Measurements from ENCODE around the gene MCM9.

The MCM9 gene

GRCh38 chr6:118903138-118903537, 31.8 kb downstream of the MCM9 start:
- H3K4me3 ChIP-seq (ENCODE audit: low read length in 2 of 2) = no peak overlapping the region
- H3K27me3 ChIP-seq (ENCODE audit: control insufficient read depth in 3 of 3, insufficient read depth in 3 of 3, low read depth in 1 of 3, low read length in 3 of 3) = no peaks in the 10 kb centered on the region
- H3K14ac ChIP-seq (ENCODE audit: low read length) = no peak overlapping the region
- WGBS, 2 donors (ENCODE audit: extremely low coverage in 2 of 2, insufficient read length in 2 of 2, insufficient replicate concordance in 1 of 2) = no CpG with 5 or more reads among the region's 2 CpGs
- no peak overlapping the region for H3K9ac ChIP-seq (ENCODE audit: low read depth, low read length, poor library complexity)
- H3K36me3 ChIP-seq (replicated peaks in 1 of 2; ENCODE audit: control insufficient read depth in 2 of 2, insufficient read depth in 2 of 2, low read length in 2 of 2) = peaks cover 14 to 98% of the 10 kb centered on the region in 2 donors
- no peak overlapping the region for H4K8ac ChIP-seq (ENCODE audit: low read depth, low read length)
- no peak for DNase-seq (ENCODE audit: low spot score)
- no peak overlapping the region for H3K23ac ChIP-seq (ENCODE audit: low read depth, low read length, poor library complexity)
- peaks cover 8 to 13% of the 10 kb centered on the region in 2 donors for H3K4me1 ChIP-seq (ENCODE audit: control insufficient read depth in 2 of 2, insufficient read depth in 1 of 2, low read depth in 1 of 2, low read length in 2 of 2)
- H2AK5ac ChIP-seq (ENCODE audit: low read depth, low read length) = no peak overlapping the region
- H4K91ac ChIP-seq (ENCODE audit: low read depth, low read length, poor library complexity) = no peak overlapping the region
- no peak overlapping the region for H2BK120ac ChIP-seq (ENCODE audit: low read depth, low read length)
- H3K4ac ChIP-seq (ENCODE audit: low read length) = no peak overlapping the region
- no peak overlapping the region for H3K4me2 ChIP-seq (ENCODE audit: insufficient read depth, low read length, poor library complexity, severe bottlenecking)
- H2BK5ac ChIP-seq (ENCODE audit: low read length) = no peak overlapping the region
- no peak overlapping the region for H2BK15ac ChIP-seq (ENCODE audit: low read length)
- no peak overlapping the region for H3K18ac ChIP-seq (ENCODE audit: low read length)
- H2BK12ac ChIP-seq (ENCODE audit: low read length) = no peak overlapping the region
- no peak overlapping the region for H2AFZ ChIP-seq (ENCODE audit: low read length)
- H3K27ac ChIP-seq (replicated peaks; ENCODE audit: low read length) = no peak overlapping the region
- H3K79me1 ChIP-seq (ENCODE audit: low read depth, low read length) = no peaks in the 10 kb centered on the region
- no peaks in the 10 kb centered on the region for H3K9me3 ChIP-seq (replicated peaks in 1 of 2; ENCODE audit: control insufficient read depth in 2 of 2, insufficient read depth in 1 of 2, low read depth in 1 of 2, low read length in 2 of 2)

DNA sequence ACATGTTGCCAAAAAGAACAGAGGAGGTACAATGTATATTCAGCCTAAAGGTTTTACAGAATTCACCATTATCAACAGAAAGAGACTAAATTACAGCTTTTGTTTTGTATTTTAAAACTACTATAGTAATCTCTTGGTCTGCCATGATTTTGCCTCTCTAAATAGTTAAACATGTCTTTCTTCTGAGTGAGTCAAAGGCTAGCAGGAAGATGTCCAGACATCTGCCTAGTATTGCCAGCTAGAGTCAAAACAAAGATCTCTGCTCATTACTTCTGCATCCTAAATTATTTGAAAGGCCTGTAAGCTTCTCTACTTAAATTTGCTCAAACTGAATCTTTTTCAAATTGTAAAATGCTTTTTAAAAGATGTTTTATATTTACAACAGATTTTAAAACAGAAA, 32.2 kb downstream of the MCM9 start:
- H2BK15ac ChIP-seq (ENCODE audit: low read length) = no peak overlapping the region
- H3K36me3 ChIP-seq (replicated peaks in 1 of 2; ENCODE audit: control insufficient read depth in 2 of 2, insufficient read depth in 2 of 2, low read length in 2 of 2) = peaks cover 14 to 98% of the 10 kb centered on the region in 2 donors
- H3K4me3 ChIP-seq (ENCODE audit: low read length in 2 of 2) = no peak overlapping the region
- H3K23ac ChIP-seq (ENCODE audit: low read depth, low read length, poor library complexity) = no peak overlapping the region
- no peaks in the 10 kb centered on the region for H3K79me1 ChIP-seq (ENCODE audit: low read depth, low read length)
- peaks cover 8 to 13% of the 10 kb centered on the region in 2 donors for H3K4me1 ChIP-seq (ENCODE audit: control insufficient read depth in 2 of 2, insufficient read depth in 1 of 2, low read depth in 1 of 2, low read length in 2 of 2)
- H2AK5ac ChIP-seq (ENCODE audit: low read depth, low read length) = no peak overlapping the region
- H2BK12ac ChIP-seq (ENCODE audit: low read length) = no peak overlapping the region
- H2AFZ ChIP-seq (ENCODE audit: low read length) = no peak overlapping the region
- H3K4ac ChIP-seq (ENCODE audit: low read length) = no peak overlapping the region
- H3K4me2 ChIP-seq (ENCODE audit: insufficient read depth, low read length, poor library complexity, severe bottlenecking) = no peak overlapping the region
- H3K27ac ChIP-seq (replicated peaks; ENCODE audit: low read length) = no peak overlapping the region
- H2BK120ac ChIP-seq (ENCODE audit: low read depth, low read length) = no peak overlapping the region
- no peak for DNase-seq (ENCODE audit: low spot score)
- H4K8ac ChIP-seq (ENCODE audit: low read depth, low read length) = no peak overlapping the region
- H3K14ac ChIP-seq (ENCODE audit: low read length) = no peak overlapping the region
- H3K27me3 ChIP-seq (ENCODE audit: control insufficient read depth in 3 of 3, insufficient read depth in 3 of 3, low read depth in 1 of 3, low read length in 3 of 3) = no peaks in the 10 kb centered on the region
- H4K91ac ChIP-seq (ENCODE audit: low read depth, low read length, poor library complexity) = no peak overlapping the region
- no peaks in the 10 kb centered on the region for H3K9me3 ChIP-seq (replicated peaks in 1 of 2; ENCODE audit: control insufficient read depth in 2 of 2, insufficient read depth in 1 of 2, low read depth in 1 of 2, low read length in 2 of 2)
- no peak overlapping the region for H2BK5ac ChIP-seq (ENCODE audit: low read length)
- no peak overlapping the region for H3K18ac ChIP-seq (ENCODE audit: low read length)
- H3K9ac ChIP-seq (ENCODE audit: low read depth, low read length, poor library complexity) = no peak overlapping the region

DNA sequence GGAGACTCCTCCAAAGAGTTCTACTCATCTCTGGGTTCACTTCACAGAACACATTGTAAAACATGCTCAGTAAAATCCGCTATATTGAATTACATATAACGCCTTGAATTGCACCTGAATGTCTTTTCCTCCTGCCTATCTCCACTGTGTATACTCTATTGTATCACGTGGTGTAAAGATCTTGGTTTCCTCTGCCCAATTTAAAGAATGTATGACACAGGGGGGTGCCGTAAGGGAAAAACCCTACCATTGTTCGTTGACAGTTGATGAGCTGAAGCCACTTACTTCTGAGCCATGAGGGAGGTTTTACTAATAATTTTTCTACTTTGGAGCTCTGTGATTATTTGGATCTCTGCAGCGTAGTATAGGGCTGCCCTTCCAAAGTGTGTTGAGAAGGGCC, 35.0 kb downstream of the MCM9 start:
- Histone ChIP-seq H2AFZ (ENCODE audit: low read length) (no peak overlapping the region), H3K4me1 (ENCODE audit: control insufficient read depth in 2 of 2, insufficient read depth in 1 of 2, low read depth in 1 of 2, low read length in 2 of 2) (peaks cover 11 to 13% of the 10 kb centered on the region in 2 donors), H3K4me2 (ENCODE audit: insufficient read depth, low read length, poor library complexity, severe bottlenecking) (no peak overlapping the region), H3K23ac (ENCODE audit: low read depth, low read length, poor library complexity) (no peak overlapping the region), H3K27me3 (ENCODE audit: control insufficient read depth in 3 of 3, insufficient read depth in 3 of 3, low read depth in 1 of 3, low read length in 3 of 3) (no peaks in the 10 kb centered on the region), H3K4ac (ENCODE audit: low read length) (no peak overlapping the region), H3K9ac (ENCODE audit: low read depth, low read length, poor library complexity) (no peak overlapping the region), H4K8ac (ENCODE audit: low read depth, low read length) (no peak overlapping the region), H2BK15ac (ENCODE audit: low read length) (no peak overlapping the region), H2BK12ac (ENCODE audit: low read length) (no peak overlapping the region), H3K14ac (ENCODE audit: low read length) (no peak overlapping the region), H3K4me3 (ENCODE audit: low read length in 2 of 2) (no peak overlapping the region), H3K79me1 (ENCODE audit: low read depth, low read length) (no peaks in the 10 kb centered on the region), H2BK120ac (ENCODE audit: low read depth, low read length) (no peak overlapping the region), H3K9me3 (replicated peaks in 1 of 2; ENCODE audit: control insufficient read depth in 2 of 2, insufficient read depth in 1 of 2, low read depth in 1 of 2, low read length in 2 of 2) (no peaks in the 10 kb centered on the region), H2BK5ac (ENCODE audit: low read length) (no peak overlapping the region), H4K91ac (ENCODE audit: low read depth, low read length, poor library complexity) (no peak overlapping the region), H2AK5ac (ENCODE audit: low read depth, low read length) (no peak overlapping the region), H3K18ac (ENCODE audit: low read length) (no peak overlapping the region), H3K27ac (replicated peaks; ENCODE audit: low read length) (no peak overlapping the region), H3K36me3 (replicated peaks in 1 of 2; ENCODE audit: control insufficient read depth in 2 of 2, insufficient read depth in 2 of 2, low read length in 2 of 2) (peaks cover 8 to 91% of the 10 kb centered on the region in 2 donors)
- WGBS, 2 donors (ENCODE audit: extremely low coverage in 2 of 2, insufficient read length in 2 of 2, insufficient replicate concordance in 1 of 2) = no CpG with 5 or more reads among the region's 6 CpGs
- DNase-seq (ENCODE audit: low spot score) = no peak

GRCh38 chr6:118897386-118897785, 37.6 kb downstream of the MCM9 start:
- Histone ChIP-seq H3K27me3 (ENCODE audit: control insufficient read depth in 3 of 3, insufficient read depth in 3 of 3, low read depth in 1 of 3, low read length in 3 of 3) (no peaks in the 10 kb centered on the region), H2BK12ac (ENCODE audit: low read length) (no peak overlapping the region), H3K4me1 (ENCODE audit: control insufficient read depth in 2 of 2, insufficient read depth in 1 of 2, low read depth in 1 of 2, low read length in 2 of 2) (peaks cover 11 to 17% of the 10 kb centered on the region in 2 donors), H3K36me3 (replicated peaks in 1 of 2; ENCODE audit: control insufficient read depth in 2 of 2, insufficient read depth in 2 of 2, low read length in 2 of 2) (peaks cover 2 to 66% of the 10 kb centered on the region in 2 donors), H3K4ac (ENCODE audit: low read length) (no peak overlapping the region), H4K91ac (ENCODE audit: low read depth, low read length, poor library complexity) (no peak overlapping the region), H4K8ac (ENCODE audit: low read depth, low read length) (no peak overlapping the region), H3K23ac (ENCODE audit: low read depth, low read length, poor library complexity) (no peak overlapping the region), H3K4me2 (ENCODE audit: insufficient read depth, low read length, poor library complexity, severe bottlenecking) (no peak overlapping the region), H3K9me3 (replicated peaks in 1 of 2; ENCODE audit: control insufficient read depth in 2 of 2, insufficient read depth in 1 of 2, low read depth in 1 of 2, low read length in 2 of 2) (no peaks in the 10 kb centered on the region), H3K9ac (ENCODE audit: low read depth, low read length, poor library complexity) (no peak overlapping the region), H2AFZ (ENCODE audit: low read length) (no peak overlapping the region), H2BK15ac (ENCODE audit: low read length) (no peak overlapping the region), H3K79me1 (ENCODE audit: low read depth, low read length) (no peaks in the 10 kb centered on the region), H3K14ac (ENCODE audit: low read length) (no peak overlapping the region), H2AK5ac (ENCODE audit: low read depth, low read length) (no peak overlapping the region), H2BK5ac (ENCODE audit: low read length) (no peak overlapping the region), H3K27ac (replicated peaks; ENCODE audit: low read length) (no peak overlapping the region), H3K4me3 (ENCODE audit: low read length in 2 of 2) (no peak overlapping the region), H3K18ac (ENCODE audit: low read length) (no peak overlapping the region), H2BK120ac (ENCODE audit: low read depth, low read length) (no peak overlapping the region)
- DNase-seq (ENCODE audit: low spot score) = no peak
